GM21825 (cell line): Measurements from ENCODE around the gene PTPN3.
A peak's percentile ranks its signal among the peaks of the same experiment; 100 is the strongest.

Source experiments
- ATAC-seq: cut with Tn5 transposase; IDR thresholded peaks from one replicate; pipeline ENCODE4 v1.9.1; 2021; ENCODE audit warnings: mild to moderate bottlenecking, moderate library complexity; ENCODE audit not compliant: unreplicated experiment

Gene PTPN3

GRCh38 chr9:109428854-109429253 is 69.3 kb downstream of the PTPN3 start:
- no peak for ATAC-seq

- no peak for ATAC-seq
These were observed 70.2 kb downstream of the PTPN3 start for GRCh38 chr9:109427886-109428285.

GRCh38 chr9:109426626-109427402 is 71.3 kb downstream of the PTPN3 start:
- ATAC-seq = no peak

GRCh38 chr9:109424618-109425017 is 73.5 kb downstream of the PTPN3 start:
- no peak for ATAC-seq

GRCh38 chr9:109423877-109424276 is 74.2 kb downstream of the PTPN3 start:
- no peak for ATAC-seq

GRCh38 chr9:109422641-109423040 is 75.5 kb downstream of the PTPN3 start:
- ATAC-seq = peak; percentile 81

- no peak for ATAC-seq
These were observed 76.8 kb downstream of the PTPN3 start for GRCh38 chr9:109421026-109421970.

- ATAC-seq = no peak
These were observed 78.6 kb downstream of the PTPN3 start for GRCh38 chr9:109419531-109419930.

GRCh38 chr9:109418827-109419226 is 79.3 kb downstream of the PTPN3 start:
- no peak for ATAC-seq

GRCh38 chr9:109417585-109418544 is 80.2 kb downstream of the PTPN3 start:
- no peak for ATAC-seq

GRCh38 chr9:109417054-109417453 is 81.1 kb downstream of the PTPN3 start:
- no peak for ATAC-seq

GRCh38 chr9:109416135-109416706 is 81.9 kb downstream of the PTPN3 start:
- ATAC-seq = peak; percentile 73

GRCh38 chr9:109414125-109414785 is 83.9 kb downstream of the PTPN3 start:
- ATAC-seq = no peak

GRCh38 chr9:109411798-109412352 is 86.2 kb downstream of the PTPN3 start:
- peak; percentile 33 for ATAC-seq

GRCh38 chr9:109411069-109411761 is 86.9 kb downstream of the PTPN3 start:
- peak; percentile 71 for ATAC-seq

GRCh38 chr9:109409773-109410397 is 88.2 kb downstream of the PTPN3 start:
- ATAC-seq = no peak

GRCh38 chr9:109408759-109409462 is 89.2 kb downstream of the PTPN3 start:
- ATAC-seq = no peak
